ENCODE results near the gene ZBED5.

ZBED5 gene

GRCh38 chr11:10805741-10806140 lies 52.1 kb downstream of the ZBED5 start:
- no peak overlapping the region for H3K4me3 Mint-ChIP-seq
- H3K36me3 Mint-ChIP-seq: peaks cover 30% of the 10 kb centered on the region
- ATAC-seq (ENCODE audit: low read depth): no peak
- peaks cover 25% of the 10 kb centered on the region for H3K4me1 Mint-ChIP-seq
- DNase-seq (ENCODE audit: low spot score in 2 of 2): no peak
- H3K27me3 Mint-ChIP-seq: no peaks in the 10 kb centered on the region
- H3K9me3 Mint-ChIP-seq: no peaks in the 10 kb centered on the region
- peak overlapping the region; percentile 97 for H3K27ac Mint-ChIP-seq

GRCh38 chr11:10803676-10804075 lies 54.2 kb downstream of the ZBED5 start:
- ATAC-seq (ENCODE audit: low read depth) (no peak), DNase-seq (ENCODE audit: low spot score in 2 of 2) (no peak)
- Mint-ChIP-seq H3K36me3 (peaks cover 44% of the 10 kb centered on the region), H3K27ac (peak overlapping the region; percentile 62), H3K4me3 (no peak overlapping the region), H3K4me1 (peaks cover 18% of the 10 kb centered on the region), H3K9me3 (no peaks in the 10 kb centered on the region), H3K27me3 (no peaks in the 10 kb centered on the region)
